DOHH2 (cell line): ENCODE measurements around the gene RBFOX1.

Experiments used
- H3F3A ChIP-seq: fragments of 200-600 bp; sonication (generic), shearing (Covaris generic); 2 replicates; pipeline ENCODE4 v1.6.0; 2016; ENCODE audit warnings: antibody characterized with exemption, mild to moderate bottlenecking; ENCODE audit not compliant: control insufficient read depth, insufficient read depth
- H3K27ac ChIP-seq: fragments of 200-600 bp; sonication (generic); 2 replicates; pipeline ENCODE4 v1.5.1; 2014; ENCODE audit warnings: low read depth, mild to moderate bottlenecking, low read length, moderate library complexity
- H3K27me3 ChIP-seq: fragments of 200-600 bp; sonication (generic); 2 replicates; pipeline ENCODE4 v1.6.1; 2014; ENCODE audit warnings: mild to moderate bottlenecking, low read length, mixed read lengths; ENCODE audit not compliant: control insufficient read depth
- H3K36me3 ChIP-seq: fragments of 200-600 bp; sonication (generic); 2 replicates; pipeline ENCODE4 v1.6.1; 2014; ENCODE audit warnings: mild to moderate bottlenecking, low read length, moderate library complexity, mixed read lengths; ENCODE audit not compliant: control insufficient read depth
- H3K4me1 ChIP-seq: fragments of 200-600 bp; sonication (generic); 2 replicates; pipeline ENCODE4 v1.6.1; 2014; ENCODE audit warnings: mild to moderate bottlenecking, low read length, mixed read lengths; ENCODE audit not compliant: control insufficient read depth
- H3K4me2 ChIP-seq: fragments of 200-600 bp; sonication (generic); 2 replicates; pipeline ENCODE4 v1.6.0; 2014; ENCODE audit warnings: mild to moderate bottlenecking, low read length, moderate library complexity
- H3K4me3 ChIP-seq: fragments of 200-600 bp; sonication (generic); 2 replicates; pipeline ENCODE4 v1.5.1; 2014; ENCODE audit warnings: mild to moderate bottlenecking, low read length, mixed read lengths
- H3K79me2 ChIP-seq: fragments of 200-600 bp; sonication (generic); 2 replicates; pipeline ENCODE4 v1.6.1; 2014; ENCODE audit warnings: mild to moderate bottlenecking, low read length, mixed read lengths; ENCODE audit not compliant: control insufficient read depth
- H3K9me2 ChIP-seq: fragments of 200-600 bp; sonication (generic); replicated peaks from 2 replicates; pipeline ENCODE4 v1.6.1; 2014; ENCODE audit warnings: mild to moderate bottlenecking, low read length, mixed read lengths; ENCODE audit not compliant: control insufficient read depth
- H3K9me3 ChIP-seq: fragments of 200-600 bp; sonication (generic); 2 replicates; pipeline ENCODE4 v1.6.1; 2014; ENCODE audit warnings: antibody characterized with exemption, low read length, mixed read lengths; ENCODE audit not compliant: control insufficient read depth, insufficient read depth
- H4K20me1 ChIP-seq: fragments of 200-600 bp; sonication (generic); 2 replicates; pipeline ENCODE4 v1.6.0; 2014; ENCODE audit warnings: low read depth, mild to moderate bottlenecking, antibody characterized with exemption, low read length, moderate library complexity; ENCODE audit not compliant: control insufficient read depth, insufficient read depth
- CTCF ChIP-seq: fragments of 200-600 bp; sonication (generic); IDR thresholded peaks from one replicate; pipeline ENCODE4 v1.5.1; 2014; ENCODE audit warnings: antibody characterized with exemption, mild to moderate bottlenecking, low read depth, low read length; ENCODE audit not compliant: poor library complexity, severe bottlenecking
- EZH2phosphoT487 ChIP-seq: fragments of 200-600 bp; sonication (generic); IDR thresholded peaks from 2 replicates; pipeline ENCODE4 v1.6.1; 2017; ENCODE audit warnings: borderline replicate concordance, mild to moderate bottlenecking, antibody characterized with exemption, low read length, moderate library complexity, mixed read lengths

RBFOX1 gene

GRCh38 chr16:7392206-7392605 lies 59.6 kb downstream of the RBFOX1 start:
- Histone ChIP-seq H4K20me1 (no peaks in the 10 kb centered on the region), H3F3A (no peaks in the 10 kb centered on the region), H3K27ac (no peak overlapping the region), H3K9me2 (no peaks in the 10 kb centered on the region), H3K4me1 (no peaks in the 10 kb centered on the region), H3K4me3 (no peak overlapping the region), H3K79me2 (no peaks in the 10 kb centered on the region), H3K4me2 (no peak overlapping the region), H3K9me3 (no peaks in the 10 kb centered on the region), H3K27me3 (no peaks in the 10 kb centered on the region), H3K36me3 (no peaks in the 10 kb centered on the region)
- TF ChIP-seq CTCF (no peak), EZH2phosphoT487 (no peak)

GRCh38 chr16:7393680-7394079 lies 61.0 kb downstream of the RBFOX1 start:
- Histone ChIP-seq H3K9me3 (no peaks in the 10 kb centered on the region), H3K4me2 (no peak overlapping the region), H3K27me3 (no peaks in the 10 kb centered on the region), H3K79me2 (no peaks in the 10 kb centered on the region), H3K9me2 (no peaks in the 10 kb centered on the region), H3F3A (no peaks in the 10 kb centered on the region), H4K20me1 (no peaks in the 10 kb centered on the region), H3K4me3 (no peak overlapping the region), H3K36me3 (no peaks in the 10 kb centered on the region), H3K4me1 (no peaks in the 10 kb centered on the region), H3K27ac (no peak overlapping the region)
- TF ChIP-seq EZH2phosphoT487, result no peak
- TF ChIP-seq CTCF, result no peak

GRCh38 chr16:7394720-7395336 lies 62.2 kb downstream of the RBFOX1 start:
- H3K27me3 ChIP-seq, result no peaks in the 10 kb centered on the region
- no peaks in the 10 kb centered on the region for H3K36me3 ChIP-seq
- no peaks in the 10 kb centered on the region for H3K9me3 ChIP-seq
- H3K4me1 ChIP-seq, result no peaks in the 10 kb centered on the region
- no peak overlapping the region for H3K27ac ChIP-seq
- H3K79me2 ChIP-seq, result no peaks in the 10 kb centered on the region
- no peak overlapping the region for H3K4me2 ChIP-seq
- TF ChIP-seq EZH2phosphoT487 (no peak), CTCF (no peak)
- no peaks in the 10 kb centered on the region for H3K9me2 ChIP-seq
- no peak overlapping the region for H3K4me3 ChIP-seq
- no peaks in the 10 kb centered on the region for H3F3A ChIP-seq
- H4K20me1 ChIP-seq, result no peaks in the 10 kb centered on the region

GRCh38 chr16:7397901-7398300 lies 65.3 kb downstream of the RBFOX1 start:
- H3K27me3 ChIP-seq, result no peaks in the 10 kb centered on the region
- no peaks in the 10 kb centered on the region for H3F3A ChIP-seq
- H3K27ac ChIP-seq, result no peak overlapping the region
- no peaks in the 10 kb centered on the region for H3K9me2 ChIP-seq
- TF ChIP-seq EZH2phosphoT487 (no peak), CTCF (no peak)
- no peaks in the 10 kb centered on the region for H4K20me1 ChIP-seq
- no peaks in the 10 kb centered on the region for H3K4me1 ChIP-seq
- no peaks in the 10 kb centered on the region for H3K79me2 ChIP-seq
- H3K9me3 ChIP-seq, result no peaks in the 10 kb centered on the region
- no peak overlapping the region for H3K4me2 ChIP-seq
- no peaks in the 10 kb centered on the region for H3K36me3 ChIP-seq
- H3K4me3 ChIP-seq, result no peak overlapping the region
